HG03571 (cell line): ENCODE results near the gene SLC26A11.
A peak's percentile ranks its signal among the peaks of the same experiment; 100 is the strongest.
"Not testable (repeated sequence)": the region's sequence is repeated elsewhere in the genome, so short reads cannot be mapped to it uniquely, and the experiment has no call there.

ENCODE experiments used
- ATAC-seq: cut with Tn5 transposase; IDR thresholded peaks from one replicate; pipeline ENCODE4 v1.9.1; 2021; ENCODE audit not compliant: unreplicated experiment

The SLC26A11 gene

GRCh38 chr17:80259457-80260068, 39.3 kb downstream of the SLC26A11 start:
- ATAC-seq = no peak

GRCh38 chr17:80260069-80260535, 39.9 kb downstream of the SLC26A11 start:
- peak; percentile 36 for ATAC-seq

GRCh38 chr17:80260791-80261158, 40.5 kb downstream of the SLC26A11 start, which contains the start of gene RNF213:
Gene RNF213 (plus strand): TSS chr17:80260852. CDS start chr17:80263682, 2,830 bp downstream.
- ATAC-seq = no peak

GRCh38 chr17:80261159-80261894, 41.1 kb downstream of the SLC26A11 start:
- no peak for ATAC-seq

- no peak for ATAC-seq
These were observed 41.7 kb downstream of the SLC26A11 start for GRCh38 chr17:80261895-80262279.

- ATAC-seq = no peak
These were observed 42.1 kb downstream of the SLC26A11 start for GRCh38 chr17:80262291-80262690.

GRCh38 chr17:80262775-80263244, 42.6 kb downstream of the SLC26A11 start:
- ATAC-seq = no peak

- ATAC-seq = peak; percentile 41
These were observed 43.3 kb downstream of the SLC26A11 start for GRCh38 chr17:80263253-80264204.

GRCh38 chr17:80264205-80265075, 44.2 kb downstream of the SLC26A11 start:
- ATAC-seq = no peak

GRCh38 chr17:80265205-80266068, 45.2 kb downstream of the SLC26A11 start:
- no peak for ATAC-seq

GRCh38 chr17:80267391-80267790, 47.2 kb downstream of the SLC26A11 start:
- ATAC-seq = no peak

- ATAC-seq = no peak
These were observed 48.2 kb downstream of the SLC26A11 start for GRCh38 chr17:80268427-80268826.

GRCh38 chr17:80269405-80269807, 49.2 kb downstream of the SLC26A11 start:
- ATAC-seq = no peak

- no peak for ATAC-seq
These were observed 49.9 kb downstream of the SLC26A11 start for GRCh38 chr17:80270104-80270503.

- no peak for ATAC-seq
These were observed 50.6 kb downstream of the SLC26A11 start for GRCh38 chr17:80270836-80271235.

- ATAC-seq = no peak
These were observed 52.1 kb downstream of the SLC26A11 start for GRCh38 chr17:80272366-80272765.

- no peak for ATAC-seq
These were observed 54.1 kb downstream of the SLC26A11 start for GRCh38 chr17:80274331-80274730.

- no peak for ATAC-seq
These were observed 54.7 kb downstream of the SLC26A11 start for GRCh38 chr17:80274871-80275449.

- ATAC-seq = not testable (repeated sequence)
These were observed 55.6 kb downstream of the SLC26A11 start for GRCh38 chr17:80275857-80276256.
